ENCODE measurements around the gene TSTD1. TPM values are rescaled to one million over a fixed set of nuclear protein-coding genes. Genes with fewer than 3 reads are reported as not detected.

The TSTD1 gene
- total and polyA plus RNA-seq, 10 of the 15 experiments (the other 5 are each of a cell fraction or from before 2014, with no cell fraction given) = 33.3 to 145 (median 89.4) TPM

DNA sequence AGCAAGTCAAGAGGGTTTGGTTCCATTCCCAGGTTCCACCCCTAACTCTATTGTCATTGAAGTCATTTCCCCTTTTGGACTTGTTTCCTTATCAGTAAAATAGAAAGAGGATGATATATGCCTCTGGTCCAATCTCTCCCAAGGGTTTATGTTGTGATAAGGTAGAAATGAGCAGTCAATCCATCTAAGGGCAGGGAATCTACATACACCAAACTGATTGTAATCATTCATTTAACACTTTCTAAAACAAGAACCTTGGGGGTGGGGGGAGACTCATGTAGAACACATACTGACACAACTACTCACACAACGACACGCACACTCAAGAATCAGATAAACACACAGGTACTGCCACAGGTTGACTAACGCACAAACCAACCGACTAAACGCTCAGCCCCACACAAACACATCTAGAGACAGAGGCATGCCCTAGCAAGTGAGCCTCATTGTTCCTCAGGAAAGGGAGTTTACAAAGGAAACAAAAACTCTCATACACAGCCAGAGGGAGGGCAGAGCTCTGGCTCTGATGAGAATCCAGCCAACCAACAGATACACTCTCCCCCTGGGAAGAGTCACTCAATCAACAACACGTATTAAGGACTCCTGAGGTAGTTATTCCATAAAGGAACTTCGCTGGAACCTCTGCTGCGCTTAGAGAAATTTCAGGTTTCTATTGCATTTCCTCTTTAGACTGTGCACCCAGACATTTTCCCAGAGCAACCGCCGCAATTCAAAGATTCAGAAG is 18.8 kb downstream of the TSTD1 start:
- H3K27ac ChIP-seq (ENCODE audit: control insufficient read depth, insufficient read depth) = peak overlapping the region; percentile 33
- ChIA-PET POLR2A (interaction anchor here (0.6 to 2.8 kb wide), 12 partner anchors 9 to 264 kb away, joined by 3 to 36 read pairs (median 4); partner anchors contain the start of genes ARHGAP30, TSTD1 and USF1), CTCF (interaction anchor here (1.1 to 3.4 kb wide), 9 partner anchors 8 to 375 kb away, joined by 3 to 18 read pairs (median 8); partner anchors contain the start of genes ARHGAP30, TSTD1 and USF1), RAD21 (ENCODE audit: unreplicated experiment) (interaction anchor here (1.2 to 4.4 kb wide), 6 partner anchors 18 to 77 kb away, joined by 3 to 40 read pairs (median 18); partner anchors contain the start of genes ARHGAP30, ITLN2, KLHDC9 and TSTD1), SMC1A (ENCODE audit: uncharacterized antibody, unreplicated experiment) (interaction anchor here (0.6 to 4.2 kb wide), 15 partner anchors 7 to 77 kb away, joined by 3 to 23 read pairs (median 6); partner anchors contain the start of genes ARHGAP30, KLHDC9 and USF1)
- H3K4me2 ChIP-seq (ENCODE audit: control insufficient read depth, insufficient read depth) = peak overlapping the region; percentile 88
- BruUV-seq (replicated peaks) = no TSS peak
- H4K20me1 ChIP-seq (ENCODE audit: control insufficient read depth, insufficient read depth) = no peaks in the 10 kb centered on the region
- ATAC-seq (peak; percentile 16), FAIRE-seq (peak; percentile 70), DNase-seq (ENCODE audit: low read depth, low spot score) (no peak)
- intact Hi-C loops (cut with micrococcal nuclease; ENCODE audit: unreplicated experiment) (no loop called here), in situ Hi-C loops (cut with MboI) (no loop called here)
- H3K9me3 ChIP-seq (replicated peaks; ENCODE audit: control insufficient read depth, insufficient read depth, low read length) = no peaks in the 10 kb centered on the region
- no peaks in the 10 kb centered on the region for H3K27me3 ChIP-seq (replicated peaks in 1 of 2; ENCODE audit: control insufficient read depth in 2 of 2, insufficient read depth in 2 of 2, low read length in 1 of 2)
- peak overlapping the region; percentile 57 for H3K9ac ChIP-seq (ENCODE audit: control insufficient read depth, insufficient read depth, low read length)
- peak overlapping the region; percentile 75 for H3K4me3 ChIP-seq
- H3K36me3 ChIP-seq (ENCODE audit: control insufficient read depth in 2 of 2, insufficient read depth in 2 of 2, low read length in 1 of 2) = no peaks in the 10 kb centered on the region
- peaks cover 19% of the 10 kb centered on the region for H3K4me1 ChIP-seq (ENCODE audit: control insufficient read depth, insufficient read depth, low read length)
- peaks cover 34% of the 10 kb centered on the region for H3K79me2 ChIP-seq (ENCODE audit: control insufficient read depth, insufficient read depth, low read length)
- H2AFZ ChIP-seq (ENCODE audit: control insufficient read depth, low read depth, low read length) = peak overlapping the region; percentile 83
- WGBS (ENCODE audit: insufficient coverage, insufficient replicate concordance, low lambda C conversion rate, missing lambda C conversion rate) = 62% methylated on average over 10 of the region's 10 CpGs
- TF ChIP-seq NFIC (IDR thresholded peaks at IDR 0.05; ENCODE audit: low read depth, low read length) (no peak), SIX5 (IDR thresholded peaks at IDR 0.05; ENCODE audit: low read depth, low read length, severe bottlenecking) (no peak), JUND (IDR thresholded peaks at IDR 0.05; ENCODE audit: low read depth, low read length) (no peak), BMI1 (IDR thresholded peaks at IDR 0.05; ENCODE audit: borderline replicate concordance) (no peak), STAT1 (conservative IDR thresholded peaks at IDR 0.05) (no peak), NRF1 (conservative IDR thresholded peaks at IDR 0.05; ENCODE audit: low read depth, low read length) (no peak), POLR2AphosphoS5 (IDR thresholded peaks at IDR 0.05; ENCODE audit: low read length) (no peak), KDM1A (IDR thresholded peaks at IDR 0.05; ENCODE audit: borderline replicate concordance) (no peak), TCF3 (IDR thresholded peaks at IDR 0.05; ENCODE audit: borderline replicate concordance, insufficient read depth, low read depth, low read length) (0 out of 2 replicates have a peak, but pooled peaks have one; percentile 20)
- TF ChIP-seq, protein P1, sequence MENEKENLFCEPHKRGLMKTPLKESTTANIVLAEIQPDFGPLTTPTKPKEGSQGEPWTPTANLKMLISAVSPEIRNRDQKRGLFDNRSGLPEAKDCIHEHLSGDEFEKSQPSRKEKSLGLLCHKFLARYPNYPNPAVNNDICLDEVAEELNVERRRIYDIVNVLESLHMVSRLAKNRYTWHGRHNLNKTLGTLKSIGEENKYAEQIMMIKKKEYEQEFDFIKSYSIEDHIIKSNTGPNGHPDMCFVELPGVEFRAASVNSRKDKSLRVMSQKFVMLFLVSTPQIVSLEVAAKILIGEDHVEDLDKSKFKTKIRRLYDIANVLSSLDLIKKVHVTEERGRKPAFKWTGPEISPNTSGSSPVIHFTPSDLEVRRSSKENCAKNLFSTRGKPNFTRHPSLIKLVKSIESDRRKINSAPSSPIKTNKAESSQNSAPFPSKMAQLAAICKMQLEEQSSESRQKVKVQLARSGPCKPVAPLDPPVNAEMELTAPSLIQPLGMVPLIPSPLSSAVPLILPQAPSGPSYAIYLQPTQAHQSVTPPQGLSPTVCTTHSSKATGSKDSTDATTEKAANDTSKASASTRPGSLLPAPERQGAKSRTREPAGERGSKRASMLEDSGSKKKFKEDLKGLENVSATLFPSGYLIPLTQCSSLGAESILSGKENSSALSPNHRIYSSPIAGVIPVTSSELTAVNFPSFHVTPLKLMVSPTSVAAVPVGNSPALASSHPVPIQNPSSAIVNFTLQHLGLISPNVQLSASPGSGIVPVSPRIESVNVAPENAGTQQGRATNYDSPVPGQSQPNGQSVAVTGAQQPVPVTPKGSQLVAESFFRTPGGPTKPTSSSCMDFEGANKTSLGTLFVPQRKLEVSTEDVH (IDR thresholded peaks at IDR 0.05; ENCODE audit: low read depth, partially characterized antibody) = no peak
- TF ChIP-seq, protein P2, sequence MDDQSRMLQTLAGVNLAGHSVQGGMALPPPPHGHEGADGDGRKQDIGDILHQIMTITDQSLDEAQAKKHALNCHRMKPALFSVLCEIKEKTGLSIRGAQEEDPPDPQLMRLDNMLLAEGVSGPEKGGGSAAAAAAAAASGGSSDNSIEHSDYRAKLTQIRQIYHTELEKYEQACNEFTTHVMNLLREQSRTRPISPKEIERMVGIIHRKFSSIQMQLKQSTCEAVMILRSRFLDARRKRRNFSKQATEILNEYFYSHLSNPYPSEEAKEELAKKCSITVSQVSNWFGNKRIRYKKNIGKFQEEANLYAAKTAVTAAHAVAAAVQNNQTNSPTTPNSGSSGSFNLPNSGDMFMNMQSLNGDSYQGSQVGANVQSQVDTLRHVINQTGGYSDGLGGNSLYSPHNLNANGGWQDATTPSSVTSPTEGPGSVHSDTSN (IDR thresholded peaks at IDR 0.05; ENCODE audit: insufficient replicate concordance, low read depth, low read length) = peak; percentile 36
- TF ChIP-seq, protein P3, sequence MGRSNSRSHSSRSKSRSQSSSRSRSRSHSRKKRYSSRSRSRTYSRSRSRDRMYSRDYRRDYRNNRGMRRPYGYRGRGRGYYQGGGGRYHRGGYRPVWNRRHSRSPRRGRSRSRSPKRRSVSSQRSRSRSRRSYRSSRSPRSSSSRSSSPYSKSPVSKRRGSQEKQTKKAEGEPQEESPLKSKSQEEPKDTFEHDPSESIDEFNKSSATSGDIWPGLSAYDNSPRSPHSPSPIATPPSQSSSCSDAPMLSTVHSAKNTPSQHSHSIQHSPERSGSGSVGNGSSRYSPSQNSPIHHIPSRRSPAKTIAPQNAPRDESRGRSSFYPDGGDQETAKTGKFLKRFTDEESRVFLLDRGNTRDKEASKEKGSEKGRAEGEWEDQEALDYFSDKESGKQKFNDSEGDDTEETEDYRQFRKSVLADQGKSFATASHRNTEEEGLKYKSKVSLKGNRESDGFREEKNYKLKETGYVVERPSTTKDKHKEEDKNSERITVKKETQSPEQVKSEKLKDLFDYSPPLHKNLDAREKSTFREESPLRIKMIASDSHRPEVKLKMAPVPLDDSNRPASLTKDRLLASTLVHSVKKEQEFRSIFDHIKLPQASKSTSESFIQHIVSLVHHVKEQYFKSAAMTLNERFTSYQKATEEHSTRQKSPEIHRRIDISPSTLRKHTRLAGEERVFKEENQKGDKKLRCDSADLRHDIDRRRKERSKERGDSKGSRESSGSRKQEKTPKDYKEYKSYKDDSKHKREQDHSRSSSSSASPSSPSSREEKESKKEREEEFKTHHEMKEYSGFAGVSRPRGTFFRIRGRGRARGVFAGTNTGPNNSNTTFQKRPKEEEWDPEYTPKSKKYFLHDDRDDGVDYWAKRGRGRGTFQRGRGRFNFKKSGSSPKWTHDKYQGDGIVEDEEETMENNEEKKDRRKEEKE (IDR thresholded peaks at IDR 0.05) = no peak
- TF ChIP-seq, protein P4, sequence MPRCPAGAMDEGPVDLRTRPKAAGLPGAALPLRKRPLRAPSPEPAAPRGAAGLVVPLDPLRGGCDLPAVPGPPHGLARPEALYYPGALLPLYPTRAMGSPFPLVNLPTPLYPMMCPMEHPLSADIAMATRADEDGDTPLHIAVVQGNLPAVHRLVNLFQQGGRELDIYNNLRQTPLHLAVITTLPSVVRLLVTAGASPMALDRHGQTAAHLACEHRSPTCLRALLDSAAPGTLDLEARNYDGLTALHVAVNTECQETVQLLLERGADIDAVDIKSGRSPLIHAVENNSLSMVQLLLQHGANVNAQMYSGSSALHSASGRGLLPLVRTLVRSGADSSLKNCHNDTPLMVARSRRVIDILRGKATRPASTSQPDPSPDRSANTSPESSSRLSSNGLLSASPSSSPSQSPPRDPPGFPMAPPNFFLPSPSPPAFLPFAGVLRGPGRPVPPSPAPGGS (IDR thresholded peaks at IDR 0.05; ENCODE audit: borderline replicate concordance, insufficient read depth, low read depth, low read length, poor library complexity, severe bottlenecking) = peak; percentile 60
